Measurements from ENCODE around the gene NECTIN3. TPM values are rescaled to one million over a fixed set of nuclear protein-coding genes. Genes with fewer than 3 reads are reported as not detected.

NECTIN3 gene
- total RNA-seq, 4 donors from 2014 or later, result 27.1 to 40.2 (median 29.1) TPM

DNA sequence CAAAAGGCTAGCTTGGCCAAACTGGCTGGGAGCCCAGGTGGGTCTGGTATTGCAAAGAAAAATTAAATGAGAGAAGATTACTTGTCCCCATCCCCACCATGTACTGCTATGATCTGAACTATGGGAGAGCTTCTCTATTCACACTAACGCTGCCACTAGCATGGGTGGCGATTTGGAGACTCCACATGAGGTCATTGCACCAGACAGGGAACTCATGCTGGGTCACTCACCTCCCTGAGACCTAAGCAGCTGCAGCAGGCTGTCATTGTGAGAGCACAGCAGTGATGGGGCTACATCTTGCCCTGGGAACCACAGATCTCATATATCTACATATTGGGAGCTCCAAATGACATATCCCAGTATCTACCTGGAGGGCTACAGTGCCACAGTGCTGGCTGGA lies 36.3 kb upstream of the NECTIN3 start:
- Histone ChIP-seq H3K27ac (no peak overlapping the region), H3K4me3 (no peak overlapping the region), H3K9me3 (peaks cover 0 to 22% (median 5%) of the 10 kb centered on the region in 4 donors), H3K27me3 (no peaks in the 10 kb centered on the region), H3K4me1 (no peaks in the 10 kb centered on the region), H3K36me3 (no peaks in the 10 kb centered on the region)
- WGBS, 2 donors, result 73 to 81% methylated on average over 2 of the region's 2 CpGs
- TF ChIP-seq, protein P1, sequence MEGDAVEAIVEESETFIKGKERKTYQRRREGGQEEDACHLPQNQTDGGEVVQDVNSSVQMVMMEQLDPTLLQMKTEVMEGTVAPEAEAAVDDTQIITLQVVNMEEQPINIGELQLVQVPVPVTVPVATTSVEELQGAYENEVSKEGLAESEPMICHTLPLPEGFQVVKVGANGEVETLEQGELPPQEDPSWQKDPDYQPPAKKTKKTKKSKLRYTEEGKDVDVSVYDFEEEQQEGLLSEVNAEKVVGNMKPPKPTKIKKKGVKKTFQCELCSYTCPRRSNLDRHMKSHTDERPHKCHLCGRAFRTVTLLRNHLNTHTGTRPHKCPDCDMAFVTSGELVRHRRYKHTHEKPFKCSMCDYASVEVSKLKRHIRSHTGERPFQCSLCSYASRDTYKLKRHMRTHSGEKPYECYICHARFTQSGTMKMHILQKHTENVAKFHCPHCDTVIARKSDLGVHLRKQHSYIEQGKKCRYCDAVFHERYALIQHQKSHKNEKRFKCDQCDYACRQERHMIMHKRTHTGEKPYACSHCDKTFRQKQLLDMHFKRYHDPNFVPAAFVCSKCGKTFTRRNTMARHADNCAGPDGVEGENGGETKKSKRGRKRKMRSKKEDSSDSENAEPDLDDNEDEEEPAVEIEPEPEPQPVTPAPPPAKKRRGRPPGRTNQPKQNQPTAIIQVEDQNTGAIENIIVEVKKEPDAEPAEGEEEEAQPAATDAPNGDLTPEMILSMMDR (IDR thresholded peaks at IDR 0.05), result no peak
- TF ChIP-seq EP300 (IDR thresholded peaks at IDR 0.05) (no peak), POLR2A (IDR thresholded peaks at IDR 0.05) (no peak)
- DNase-seq (ENCODE audit: low spot score in 2 of 2), result no peak

DNA sequence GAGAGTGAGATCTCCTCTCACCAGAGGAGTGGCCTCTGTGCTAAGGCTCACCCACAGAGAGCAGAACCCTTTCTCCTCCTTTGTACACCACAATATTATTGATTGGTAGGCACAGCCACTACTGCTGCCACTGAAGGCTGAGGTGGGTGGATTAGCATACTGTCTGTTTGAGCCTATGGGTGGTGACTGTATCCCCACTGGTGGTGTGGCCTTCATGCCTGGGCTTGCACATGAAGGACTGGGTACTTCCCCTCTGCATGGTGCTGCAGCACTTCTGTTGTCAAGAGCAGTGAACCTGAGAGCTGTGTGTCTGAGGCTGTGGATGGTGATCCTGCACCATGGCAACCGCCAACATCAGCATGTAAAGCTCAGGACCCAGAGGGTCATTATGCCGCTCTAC lies 35.7 kb upstream of the NECTIN3 start:
- Histone ChIP-seq H3K9me3 (peaks cover 0 to 25% (median 5%) of the 10 kb centered on the region in 4 donors), H3K27ac (no peak overlapping the region), H3K36me3 (no peaks in the 10 kb centered on the region), H3K4me1 (no peaks in the 10 kb centered on the region), H3K27me3 (no peaks in the 10 kb centered on the region), H3K4me3 (no peak overlapping the region)
- 92 to 100% methylated on average over 2 of the region's 2 CpGs for WGBS, 2 donors
- no peak for DNase-seq (ENCODE audit: low spot score in 2 of 2)
- TF ChIP-seq EP300 (IDR thresholded peaks at IDR 0.05) (no peak), POLR2A (IDR thresholded peaks at IDR 0.05) (no peak)
- TF ChIP-seq, protein P1 (IDR thresholded peaks at IDR 0.05), result no peak

DNA sequence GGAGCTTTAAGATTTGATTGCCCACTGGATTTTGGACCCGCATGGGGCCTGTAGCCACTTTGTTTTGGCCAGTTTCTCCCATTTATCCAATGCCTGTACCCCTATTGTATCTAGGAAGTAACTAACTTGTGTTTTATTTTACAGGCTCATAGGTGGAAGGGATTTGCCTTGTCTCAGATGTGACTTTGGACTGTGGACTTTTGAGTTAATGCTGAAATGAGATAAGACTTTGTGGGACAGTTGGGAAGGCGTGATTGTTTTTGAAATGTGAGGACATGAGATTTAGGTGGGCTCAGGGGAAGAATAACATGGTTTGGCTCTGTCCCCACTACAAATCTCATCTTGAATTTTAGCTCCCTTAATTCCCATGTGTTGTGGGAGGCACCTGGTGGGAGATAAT lies 30.7 kb upstream of the NECTIN3 start:
- TF ChIP-seq, protein P1 (IDR thresholded peaks at IDR 0.05), result no peak
- no peak for TF ChIP-seq EP300 (IDR thresholded peaks at IDR 0.05)
- TF ChIP-seq POLR2A (IDR thresholded peaks at IDR 0.05), result no peak

DNA sequence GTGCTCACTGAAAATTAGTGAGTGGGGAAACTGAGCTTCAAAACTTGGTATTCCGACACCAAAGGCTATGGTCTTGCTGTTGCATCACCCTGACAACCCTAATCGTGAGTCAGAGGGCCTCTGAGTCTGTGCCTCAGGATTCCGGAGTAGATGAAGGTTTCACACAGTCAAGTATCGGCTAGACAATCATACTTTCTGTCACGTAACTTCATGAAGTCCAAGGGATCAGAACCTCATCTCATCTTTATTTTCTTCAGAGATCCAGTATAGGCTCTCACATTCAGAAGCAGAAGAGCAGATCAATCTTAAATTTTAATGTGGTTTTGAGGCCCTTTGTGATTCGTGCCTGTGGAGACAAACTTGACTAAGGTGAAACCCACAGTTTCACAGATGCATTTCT lies 26.1 kb upstream of the NECTIN3 start:
- H3K27ac ChIP-seq, result no peak overlapping the region
- H3K9me3 ChIP-seq, result peaks cover 0 to 9% (median 0%) of the 10 kb centered on the region in 4 donors
- H3K36me3 ChIP-seq, result no peaks in the 10 kb centered on the region
- H3K4me1 ChIP-seq, result no peaks in the 10 kb centered on the region
- TF ChIP-seq POLR2A (IDR thresholded peaks at IDR 0.05) (no peak), EP300 (IDR thresholded peaks at IDR 0.05) (no peak)
- TF ChIP-seq, protein P1 (IDR thresholded peaks at IDR 0.05), result no peak
- DNase-seq (ENCODE audit: low spot score in 2 of 2), result no peak
- no peak overlapping the region for H3K4me3 ChIP-seq
- WGBS, 2 donors, result 89 to 92% methylated on average over 6 of the region's 6 CpGs
- H3K27me3 ChIP-seq, result no peaks in the 10 kb centered on the region

More for the DNA sequence above, 30.7 kb upstream of the NECTIN3 start:
- Histone ChIP-seq H3K27me3 (no peaks in the 10 kb centered on the region), H3K36me3 (no peaks in the 10 kb centered on the region), H3K9me3 (peaks cover 0 to 31% (median 5%) of the 10 kb centered on the region in 4 donors), H3K4me3 (no peak overlapping the region), H3K4me1 (no peaks in the 10 kb centered on the region), H3K27ac (no peak overlapping the region)
- WGBS, 2 donors, result 92 to 98% methylated on average over 2 of the region's 2 CpGs
- DNase-seq (ENCODE audit: low spot score in 2 of 2), result no peak

DNA sequence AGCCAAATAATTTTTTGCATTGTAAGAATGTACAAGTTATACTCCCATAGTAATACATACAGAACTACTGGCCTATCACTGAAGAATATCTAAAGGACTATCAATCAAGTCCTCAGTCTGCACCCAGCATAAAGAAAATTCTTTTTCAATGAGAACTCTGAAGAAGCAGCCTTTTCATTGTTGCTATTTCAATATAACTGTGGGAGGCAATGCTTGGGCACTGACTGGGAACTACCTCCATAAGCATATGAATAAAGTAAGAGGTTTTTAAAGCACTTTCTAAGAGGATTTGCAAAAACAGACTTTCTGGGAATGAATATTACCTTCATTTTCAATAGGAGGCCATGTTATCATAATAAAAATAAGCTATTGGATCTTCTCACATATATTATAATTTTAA lies 24.6 kb upstream of the NECTIN3 start:
- no peak overlapping the region for H3K27ac ChIP-seq
- no peaks in the 10 kb centered on the region for H3K27me3 ChIP-seq
- H3K36me3 ChIP-seq, result no peaks in the 10 kb centered on the region
- no peak overlapping the region for H3K4me3 ChIP-seq
- no peaks in the 10 kb centered on the region for H3K9me3 ChIP-seq
- DNase-seq (ENCODE audit: low spot score in 2 of 2), result no peak
- H3K4me1 ChIP-seq, result no peaks in the 10 kb centered on the region
- no peak for TF ChIP-seq EP300 (IDR thresholded peaks at IDR 0.05)
- no peak for TF ChIP-seq POLR2A (IDR thresholded peaks at IDR 0.05)
- TF ChIP-seq, protein P1 (IDR thresholded peaks at IDR 0.05), result no peak

Data from tibial nerve (tissue), 4 donors.